Psoas muscle (tissue), 8 donors: Measurements from ENCODE around the gene BBS9. TPM values are rescaled to one million over a fixed set of nuclear protein-coding genes. Genes with fewer than 3 reads are reported as not detected.
A peak's percentile ranks its signal among the peaks of the same experiment; 100 is the strongest.

Experiments used
- ATAC-seq, 4 donors: fragments of 200-7000 bp; cut with Tn5 transposase; one replicate each; pipeline ENCODE4 v1.9.1; 2020; ENCODE audit warnings: moderate library complexity in 3 of 4, mild to moderate bottlenecking in 2 of 4
- DNase-seq, 2 donors: peaks; one replicate each; pipeline ENCODE4 v3.0.0-alpha.2; 2020
- H3K27ac ChIP-seq: fragments of 200-600 bp; one replicate; pipeline ENCODE4 v1.8.0; 2022
- H3K27me3 ChIP-seq, 3 donors: fragments of 200-600 bp in 1 of 3; one replicate each; pipeline versions ENCODE4 v1.6.1 to v1.8.0; 2013 to 2022; ENCODE audit warnings: low read length in 2 of 3, mild to moderate bottlenecking in 2 of 3, moderate library complexity in 1 of 3; ENCODE audit not compliant: insufficient read depth in 3 of 3
- H3K36me3 ChIP-seq, 2 donors: fragments of 200-600 bp in 1 of 2; one replicate each; pipeline versions ENCODE4 v1.6.1 to v1.8.0; 2013 to 2022; ENCODE audit warnings: low read depth in 1 of 2, mild to moderate bottlenecking in 1 of 2, moderate library complexity in 1 of 2; ENCODE audit not compliant: insufficient read depth in 1 of 2
- H3K4me1 ChIP-seq: fragments of 200-600 bp; one replicate; pipeline ENCODE4 v1.8.0; 2022
- H3K4me3 ChIP-seq: fragments of 200-600 bp; one replicate; pipeline ENCODE4 v1.8.0; 2022; ENCODE audit warnings: mild to moderate bottlenecking
- H3K9me3 ChIP-seq: fragments of 200-600 bp; one replicate; pipeline ENCODE4 v1.8.0; 2022
- CTCF ChIP-seq: fragments of 200-600 bp; IDR thresholded peaks from one replicate; pipeline ENCODE4 v1.8.0; 2022; ENCODE audit warnings: antibody characterized with exemption
- WGBS, 3 donors: extraction: QIAGEN DNeasy Blood & Tissue Kit; methylation state at CpG; one replicate each; pipeline versions ENCODE4 v1.1.6 to v1.1.7; 2013; 5-methylcytosine and 5-hydroxymethylcytosine counted together
- intact Hi-C, 2 donors: fragments of 100-400 bp; cut with DNase I; formaldehyde crosslinking; loops; one replicate each; pipeline versions ENCODE4 v1.11.0 to v1.14.2; 2022
- polyA plus RNA-seq, 3 donors: library from polyadenylated mRNA; stranded (reverse); fragments of 200-250 nt; gene quantifications; one replicate each; pipeline ENCODE4 v1.2.3, GENCODE V29; 2013
- total RNA-seq, 4 donors: library from RNA; stranded (reverse); fragmentation: NEBNext Ultra II Directional in 2 of 4; extraction: Animal tissue kit (Norgen Biotek cat#: 25700) in 2 of 4; gene quantifications; one replicate each; pipeline versions ENCODE4 v1.2.1 to v1.2.4, GENCODE V29; 2021 to 2023
- donor health status: healthy with polysubstance abuse.
- donor health status: DM: no; HTN: no; CAD: no; lungs with moderate emphysema.
- donor health status: Bipolar disorder and iron deficiency.
- donor health status: healthy.
- donor health status: DM: yes; HTN: yes; CAD: no.
- donor health status: DM: no; HTN: no; CAD: no.
- donor health status: DM: no; HTN: no; CAD: no.
- donor health status: DM: yes; HTN: yes; CAD: no.

BBS9 gene
- total and polyA plus RNA-seq, 7 donors: 2.7 to 7.3 (median 4.1) TPM

GRCh38 chr7:33114976-33115375 is 14.4 kb upstream of the BBS9 start:
- H3K27ac ChIP-seq: no peak overlapping the region
- ATAC-seq (no peak), DNase-seq (no peak)
- no peaks in the 10 kb centered on the region for H3K27me3 ChIP-seq
- no peaks in the 10 kb centered on the region for H3K4me1 ChIP-seq
- H3K36me3 ChIP-seq: no peaks in the 10 kb centered on the region
- peaks cover 3% of the 10 kb centered on the region for H3K9me3 ChIP-seq
- TF ChIP-seq CTCF: no peak
- intact Hi-C loops: no loop called here
- H3K4me3 ChIP-seq: no peak overlapping the region

- Histone ChIP-seq H3K36me3 (no peaks in the 10 kb centered on the region), H3K4me1 (no peaks in the 10 kb centered on the region), H3K4me3 (no peak overlapping the region), H3K27ac (no peak overlapping the region), H3K27me3 (no peaks in the 10 kb centered on the region), H3K9me3 (peaks cover 3% of the 10 kb centered on the region)
- DNase-seq (no peak), ATAC-seq (no peak)
- WGBS, 3 donors: 93 to 96% (median 95%) methylated on average over 3 of the region's 3 CpGs
- intact Hi-C loops: no loop called here
- TF ChIP-seq CTCF: no peak
These were observed 11.0 kb upstream of the BBS9 start for GRCh38 chr7:33118383-33118782.

- intact Hi-C loops: no loop called here
- Histone ChIP-seq H3K4me1 (peaks cover 14% of the 10 kb centered on the region), H3K4me3 (no peak overlapping the region), H3K9me3 (no peaks in the 10 kb centered on the region), H3K36me3 (no peaks in the 10 kb centered on the region), H3K27ac (no peak overlapping the region), H3K27me3 (no peaks in the 10 kb centered on the region)
- DNase-seq (no peak), ATAC-seq (no peak)
- TF ChIP-seq CTCF: no peak
- WGBS, 3 donors: 58 to 72% (median 65%) methylated on average over 2 of the region's 2 CpGs
These were observed 2.3 kb upstream of the BBS9 start for GRCh38 chr7:33127085-33127484.

GRCh38 chr7:33128631-33128989 is 754 bp upstream of the BBS9 start:
- peaks cover 14% of the 10 kb centered on the region for H3K4me1 ChIP-seq
- intact Hi-C loops: no loop called here
- peak overlapping the region; percentile 86 for H3K27ac ChIP-seq
- peak overlapping the region; percentile 92 for H3K4me3 ChIP-seq
- H3K27me3 ChIP-seq: no peaks in the 10 kb centered on the region
- no peak for TF ChIP-seq CTCF
- no peaks in the 10 kb centered on the region for H3K36me3 ChIP-seq
- DNase-seq (no peak), ATAC-seq (no peak)
- 0% methylated on average over 3 of the region's 3 CpGs for WGBS, 3 donors
- H3K9me3 ChIP-seq: no peaks in the 10 kb centered on the region

GRCh38 chr7:33129806-33130153 is 416 bp downstream of the BBS9 start:
- Histone ChIP-seq H3K9me3 (no peaks in the 10 kb centered on the region), H3K27ac (peak overlapping the region; percentile 86), H3K27me3 (no peaks in the 10 kb centered on the region), H3K4me3 (peak overlapping the region; percentile 92), H3K4me1 (peaks cover 14% of the 10 kb centered on the region), H3K36me3 (no peaks in the 10 kb centered on the region)
- ATAC-seq (peak in 2 of 4 donors; percentile 1 to 3), DNase-seq (no peak)
- intact Hi-C loops: no loop called here
- no peak for TF ChIP-seq CTCF
- WGBS, 3 donors: 0 to 1% (median 0%) methylated on average over 11 of the region's 11 CpGs
